Esophagus squamous epithelium (tissue), 4 donors: Measurements from ENCODE around the gene ZNF329.

Experiments used
- CTCF ChIP-seq, 6 experiments: fragments of 450-650 bp in 4 of 6; fragments of 200-600 bp in 2 of 6; sonication (generic) in 2 of 6; IDR thresholded peaks; one replicate each; pipeline ENCODE4 v1.5.1; 2016 to 2019; ENCODE audit warnings: antibody characterized with exemption in 6 of 6, mild to moderate bottlenecking in 4 of 6, moderate library complexity in 4 of 6
- POLR2A ChIP-seq, 4 donors: fragments of 450-650 bp; IDR thresholded peaks; one replicate each; pipeline ENCODE4 v1.6.1; 2017; ENCODE audit warnings: antibody characterized with exemption in 4 of 4, mild to moderate bottlenecking in 4 of 4, moderate library complexity in 3 of 4

- TF ChIP-seq CTCF (IDR thresholded peaks at IDR 0.05) (no peak), POLR2A (IDR thresholded peaks at IDR 0.05) (no peak)
Measured at GRCh38 chr19:58086825-58087710, 63.5 kb downstream of the ZNF329 start.
